Middle frontal gyrus (tissue), 1 donor: ENCODE measurements around the gene OBSCN.

Experiments used
- DNase-seq: peaks from one replicate; pipeline ENCODE4 v3.0.0-alpha.2; 2015; ENCODE audit warnings: low spot score; ENCODE audit errors: extremely low spot score

The OBSCN gene

DNA sequence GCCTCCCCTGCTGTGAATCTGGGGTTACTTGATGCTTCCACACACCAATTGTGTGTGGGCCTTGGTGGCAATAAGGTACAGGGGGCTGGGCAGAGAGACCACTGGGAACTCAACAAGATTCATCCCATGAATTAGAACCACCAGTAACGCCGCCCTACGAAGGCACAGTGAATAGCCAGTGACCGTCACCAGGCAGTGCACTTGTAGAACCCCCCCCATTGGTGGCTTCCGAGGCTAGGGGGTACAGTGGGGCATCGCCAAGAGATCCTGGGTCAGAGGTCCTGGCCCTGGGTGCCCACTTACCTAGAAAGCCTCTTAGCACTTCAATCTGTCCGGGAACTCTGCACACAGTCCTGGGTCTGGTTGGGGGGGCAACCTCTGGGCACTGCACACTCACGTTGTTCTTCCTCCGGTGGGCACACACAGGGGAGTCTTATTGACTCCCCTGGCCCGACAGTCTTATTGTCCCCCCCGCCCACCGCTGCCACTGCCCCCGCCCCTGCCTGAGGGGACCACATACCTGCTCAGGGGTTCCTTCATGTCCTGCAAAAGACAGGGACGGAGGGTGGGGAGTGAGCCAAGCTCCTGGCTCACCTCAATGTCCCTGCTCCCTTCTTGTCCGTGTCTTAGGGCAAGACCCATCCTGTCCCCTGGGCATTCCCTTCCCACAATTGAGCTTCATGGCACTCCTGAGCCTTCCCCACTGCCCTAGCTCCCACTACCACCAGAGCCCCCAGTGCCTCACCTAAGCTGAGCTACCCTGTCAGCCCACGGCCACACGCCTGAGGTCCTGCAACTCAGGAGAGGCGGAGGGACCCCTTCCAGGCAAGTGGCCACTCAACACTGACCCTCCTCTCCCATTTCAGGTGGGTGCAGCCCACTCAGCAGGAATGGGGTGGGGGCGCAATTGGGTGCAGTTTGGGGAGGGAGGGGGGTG is 201.3 kb downstream of the OBSCN start:
- DNase-seq, result no peak

DNA sequence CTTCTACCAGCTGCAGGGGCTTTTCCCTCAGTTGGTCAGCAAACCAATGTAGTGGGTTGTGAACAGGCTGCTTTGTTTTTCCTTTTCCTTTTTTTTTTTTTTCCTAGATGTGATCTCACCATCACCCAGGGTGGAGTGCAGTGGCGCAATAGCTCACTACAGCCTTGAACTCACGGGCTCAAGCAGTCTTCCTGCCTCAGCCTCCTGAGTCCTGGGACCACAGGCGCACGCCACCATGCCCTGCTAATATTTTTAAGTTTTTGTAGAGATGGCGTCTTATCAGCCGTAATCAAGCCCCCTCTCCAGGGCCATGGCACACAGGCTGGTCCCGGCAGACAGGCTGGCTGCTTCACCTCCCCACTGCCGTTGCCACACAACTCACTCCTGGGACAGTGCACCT is 202.2 kb downstream of the OBSCN start:
- DNase-seq, result no peak

DNA sequence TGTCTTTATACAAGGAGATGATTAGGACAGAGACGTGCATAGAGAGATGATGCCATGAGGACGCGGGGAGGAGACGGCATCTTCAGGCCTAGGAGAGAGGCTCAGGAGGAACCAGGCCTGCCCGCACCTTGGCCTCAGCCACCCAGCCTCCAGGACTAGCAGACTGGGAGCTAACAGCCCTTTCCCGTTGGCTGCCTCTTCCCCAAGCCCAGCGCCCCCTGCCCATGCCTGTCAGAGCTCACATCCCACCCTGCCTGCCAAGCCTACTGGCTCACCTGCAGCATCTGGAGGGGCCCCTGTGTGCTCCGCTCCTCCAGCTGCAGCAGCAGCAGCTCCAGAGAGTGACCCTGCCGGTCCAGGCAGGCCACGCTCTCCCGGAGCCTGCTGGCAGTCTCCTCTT is 202.8 kb downstream of the OBSCN start:
- DNase-seq, result no peak

DNA sequence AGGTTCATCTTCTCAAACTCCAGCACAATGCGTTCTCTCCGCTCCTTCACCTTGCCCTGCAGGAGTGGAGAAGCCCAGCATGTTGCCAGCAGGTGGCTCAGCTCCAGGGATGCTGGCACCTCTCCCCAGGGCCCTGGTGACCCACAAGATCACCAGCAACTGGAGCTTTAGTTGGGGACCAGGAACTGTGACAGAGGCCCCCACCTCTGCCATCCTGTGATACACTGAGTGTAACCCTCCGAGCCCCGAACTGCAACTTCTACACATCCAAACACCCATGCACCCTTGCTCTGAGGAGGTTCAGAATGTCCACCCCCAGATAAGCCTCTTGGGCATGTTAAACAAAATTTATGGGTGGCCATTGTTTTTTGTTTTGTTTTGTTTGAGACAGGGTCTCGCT is 203.3 kb downstream of the OBSCN start:
- no peak for DNase-seq

DNA sequence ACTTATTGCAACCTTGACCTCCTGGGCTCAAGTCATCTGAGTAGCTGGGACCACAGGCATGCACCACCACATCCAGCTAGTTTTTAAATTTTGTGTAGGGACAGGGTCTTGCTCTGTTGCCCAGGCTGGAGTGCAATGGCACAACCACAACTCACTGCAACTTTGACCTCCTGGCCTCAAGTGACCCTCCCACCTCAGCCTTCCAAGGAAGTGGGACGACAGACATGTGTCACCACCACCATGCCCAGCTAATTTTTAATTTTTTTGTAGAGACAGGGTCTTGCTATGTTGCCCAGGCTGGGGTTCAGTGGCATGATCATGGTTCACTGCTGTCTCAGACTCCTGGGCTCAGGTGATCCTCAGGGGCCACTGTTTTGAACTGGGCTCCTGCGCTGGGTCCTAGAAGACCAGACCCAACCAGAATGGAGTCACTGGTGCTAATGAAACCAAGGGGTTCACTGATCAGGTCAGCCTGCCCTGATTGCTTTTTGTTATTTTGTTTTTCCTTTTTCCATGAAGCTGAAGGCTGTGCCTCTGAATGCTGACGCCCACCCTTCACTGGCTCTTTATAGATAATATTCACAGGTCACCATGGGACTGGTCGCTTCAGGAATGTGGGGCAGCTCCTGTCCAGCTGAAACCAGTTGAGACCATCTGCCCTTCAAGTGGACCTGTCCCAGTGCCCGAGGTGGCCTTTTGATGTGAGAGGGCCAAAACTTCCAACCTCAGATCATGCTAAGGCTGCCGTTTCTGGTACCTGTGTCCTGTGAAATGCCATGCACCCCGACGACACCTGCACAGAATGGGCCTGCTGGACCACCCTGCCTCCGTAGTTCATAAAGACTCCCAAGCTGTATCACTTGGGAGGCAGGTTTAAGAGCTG is 203.9 kb downstream of the OBSCN start:
- no peak for DNase-seq

GRCh38 chr1:228413241-228414010 is 205.6 kb downstream of the OBSCN start:
- DNase-seq, result no peak

GRCh38 chr1:228414511-228415211 is 206.8 kb downstream of the OBSCN start:
- DNase-seq, result no peak

DNA sequence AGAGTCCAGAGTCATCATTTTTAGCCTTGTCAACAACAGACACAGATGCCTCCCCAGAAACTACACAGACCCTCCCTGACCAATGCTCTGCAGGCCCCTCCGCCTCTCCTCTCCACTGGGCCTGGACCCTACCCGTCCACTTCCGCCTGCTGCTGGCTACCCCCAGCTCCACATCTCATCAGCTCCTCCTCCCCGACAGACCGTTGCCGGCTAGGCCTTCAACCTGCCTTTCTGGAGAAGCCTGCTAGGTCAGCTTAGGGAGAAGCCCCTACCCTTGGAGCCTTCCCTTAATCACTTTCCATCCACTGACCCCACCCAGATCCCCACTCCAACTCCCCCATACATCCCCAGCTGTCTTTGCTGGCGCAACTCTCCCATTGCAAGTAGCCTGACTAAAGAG is 207.4 kb downstream of the OBSCN start:
- DNase-seq, result no peak

GRCh38 chr1:228415853-228416216 is 208.0 kb downstream of the OBSCN start:
- DNase-seq, result no peak

DNA sequence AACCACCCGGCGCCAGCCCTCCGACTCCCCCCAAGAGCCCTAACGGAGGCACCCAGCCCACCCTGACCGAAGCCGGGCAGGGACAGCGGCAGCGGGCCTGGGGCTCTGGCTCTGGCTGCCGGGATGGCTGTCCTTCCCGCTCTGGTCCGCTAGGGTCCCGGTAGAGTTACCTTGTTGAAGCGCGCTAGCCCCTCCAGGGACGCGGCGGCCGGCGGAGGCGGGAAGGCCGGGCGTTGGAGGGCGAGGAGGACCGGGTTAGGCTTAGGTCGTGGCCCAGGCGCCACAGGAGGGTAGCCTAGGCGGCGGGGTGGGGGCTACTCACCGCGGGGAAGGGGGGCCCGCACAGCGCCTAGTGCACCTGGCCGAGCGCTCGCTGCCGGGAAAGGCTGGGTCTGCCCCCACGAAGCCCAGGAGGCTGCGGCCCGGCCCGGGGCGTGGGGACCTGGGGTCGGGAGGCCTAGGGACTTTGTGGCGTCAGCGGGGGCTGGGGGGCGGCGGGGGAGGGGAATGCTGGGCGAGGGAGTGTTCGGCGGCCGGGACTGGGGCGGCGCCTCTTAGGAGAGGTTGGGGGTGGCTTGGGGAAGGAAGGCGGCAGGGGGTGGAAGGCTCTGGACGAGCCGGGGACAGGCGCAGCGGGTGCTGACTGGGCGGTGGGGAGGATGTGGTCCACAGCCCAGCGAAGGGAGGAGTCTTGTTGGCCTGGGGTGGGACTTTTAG is 208.5 kb downstream of the OBSCN start, which contains the start of gene TRIM17:
Gene TRIM17 (minus strand): TSS at position 645 of the 717 bp plus-strand sequence. CDS start 1,789 bp downstream, outside the sequence.
- DNase-seq, result no peak

DNA sequence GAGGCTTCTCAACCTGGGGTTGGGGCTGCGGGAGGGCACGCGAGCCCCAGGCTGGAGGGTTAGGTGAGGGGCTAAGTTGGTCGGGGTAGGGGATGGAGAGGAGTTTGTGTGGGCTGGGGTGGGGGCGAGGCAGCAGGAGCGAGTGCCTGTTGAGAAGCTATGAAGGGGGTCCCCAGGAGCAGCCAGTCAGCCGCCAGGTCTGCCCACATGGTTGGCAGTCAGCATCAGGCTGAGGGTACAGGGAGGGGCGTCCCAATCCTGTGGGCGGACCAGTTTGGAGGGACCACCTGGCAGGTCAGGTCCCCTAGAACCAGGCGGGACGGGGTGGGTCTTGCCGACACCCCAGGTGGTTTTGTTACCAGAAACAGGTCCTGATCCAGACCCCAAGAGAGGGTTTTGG is 209.2 kb downstream of the OBSCN start:
- DNase-seq, result no peak

DNA sequence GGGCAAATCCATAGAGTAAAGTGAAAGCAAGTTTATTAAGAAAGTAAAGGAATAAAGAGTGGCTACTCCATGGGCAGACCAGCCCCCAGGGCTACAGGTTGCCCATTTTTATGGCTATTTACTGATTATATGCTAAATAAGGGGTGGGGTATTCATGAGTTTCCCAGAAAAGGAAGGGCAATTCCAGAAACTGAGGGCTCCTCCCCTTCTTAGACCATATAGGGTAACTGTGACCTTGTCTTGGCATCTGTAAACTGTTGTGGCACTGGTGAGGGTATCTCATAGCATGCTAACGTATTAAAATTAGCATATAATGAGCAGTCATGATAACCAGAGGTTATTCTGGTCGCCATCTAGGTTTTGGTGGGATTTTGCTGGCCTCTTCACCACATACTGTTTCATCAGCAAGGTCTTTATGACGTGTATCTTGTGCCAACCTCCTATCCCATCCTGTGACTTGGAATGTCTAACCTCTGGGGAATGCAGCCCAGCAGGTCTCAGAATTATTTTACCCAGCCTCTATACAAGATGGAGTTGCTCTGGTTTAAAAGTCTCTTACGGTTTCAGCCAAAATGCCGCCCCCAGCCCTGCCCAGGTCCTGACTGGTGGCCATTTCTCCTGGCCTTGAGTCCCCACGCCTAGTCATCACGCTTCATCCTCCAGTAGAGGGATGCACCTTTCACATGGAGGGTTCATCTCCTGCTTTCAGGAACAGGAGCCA is 209.8 kb downstream of the OBSCN start:
- DNase-seq, result no peak

- no peak for DNase-seq
These were observed 213.4 kb downstream of the OBSCN start for GRCh38 chr1:228420968-228421826.

GRCh38 chr1:228423404-228424053 is 215.7 kb downstream of the OBSCN start:
- no peak for DNase-seq

- no peak for DNase-seq
These were observed 217.1 kb downstream of the OBSCN start for GRCh38 chr1:228424685-228425660.

DNA sequence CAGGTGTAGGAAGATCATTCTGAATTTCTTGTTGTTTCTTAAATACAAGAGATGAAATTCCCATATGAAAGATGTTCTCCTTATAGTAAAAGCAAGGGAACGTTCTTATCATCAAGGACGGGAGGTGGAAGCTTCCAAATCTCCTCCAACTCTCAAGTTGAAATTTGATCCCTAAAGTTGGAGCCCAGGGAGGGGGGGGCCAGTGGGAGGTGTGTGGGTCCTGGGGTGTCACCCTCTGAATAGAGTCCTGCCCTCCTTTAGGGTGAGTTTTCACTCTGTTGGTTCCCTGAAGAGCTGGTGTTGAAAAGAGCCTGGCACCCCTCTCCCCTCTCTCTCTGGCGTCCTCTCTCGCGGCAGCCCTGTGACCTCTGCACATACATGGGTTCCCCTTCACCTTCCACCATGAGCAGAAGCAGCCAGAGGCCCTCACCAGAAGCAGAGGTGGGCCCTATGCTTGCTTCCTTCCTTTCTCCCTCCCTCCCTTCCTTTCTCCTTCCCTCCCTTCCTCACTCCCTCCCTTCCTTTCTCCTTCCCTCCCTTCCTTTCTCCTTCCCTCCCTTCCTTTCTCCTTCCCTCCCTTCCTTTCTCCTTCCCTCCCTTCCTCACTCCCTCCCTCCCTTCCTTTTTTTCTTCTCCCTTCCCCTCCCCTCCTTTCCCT is 218.8 kb downstream of the OBSCN start:
- DNase-seq, result no peak
